Rectal smooth muscle tissue (tissue), 1 donor: Measurements from ENCODE around the gene NAGPA.
"Not testable (repeated sequence)": the region's sequence is repeated elsewhere in the genome, so short reads cannot be mapped to it uniquely, and the experiment has no call there.

ENCODE experiments used
- H3K27ac ChIP-seq: one replicate; pipeline ENCODE4 v1.7.0; 2013; ENCODE audit warnings: low read depth, low read length, inconsistent platforms
- H3K27me3 ChIP-seq: one replicate; pipeline ENCODE4 v1.7.0; 2013; ENCODE audit warnings: low read length; ENCODE audit not compliant: control insufficient read depth, insufficient read depth
- H3K36me3 ChIP-seq: one replicate; pipeline ENCODE4 v1.7.0; 2013; ENCODE audit warnings: low read length; ENCODE audit not compliant: control insufficient read depth, insufficient read depth
- H3K4me1 ChIP-seq: one replicate; pipeline ENCODE4 v1.7.0; 2013; ENCODE audit warnings: low read length; ENCODE audit not compliant: control insufficient read depth, insufficient read depth
- H3K4me3 ChIP-seq: one replicate; pipeline ENCODE4 v1.7.0; 2013; ENCODE audit warnings: low read length
- H3K9ac ChIP-seq: one replicate; pipeline ENCODE4 v1.7.0; 2013; ENCODE audit warnings: low read length

NAGPA gene

GRCh38 chr16:5033256-5034166 lies at the start of gene NAGPA:
NAGPA (minus strand) TSS chr16:5033935; CDS start chr16:5033914, 21 bp downstream.
- H3K27ac ChIP-seq = peak within 1 kb of the TSS; percentile 74
- H3K4me1 ChIP-seq = peaks cover 12% of the 10 kb centered on the region

GRCh38 chr16:5080996-5081395 lies 47.3 kb upstream of the NAGPA start:
- H3K27ac ChIP-seq, H3K36me3 ChIP-seq, H3K4me3 ChIP-seq, H3K4me1 ChIP-seq, H3K9ac ChIP-seq, H3K27me3 ChIP-seq: not testable (repeated sequence)

More at GRCh38 chr16:5033256-5034166, at the start of gene NAGPA:
- no peaks in the 10 kb centered on the region for H3K36me3 ChIP-seq
- peak within 1 kb of the TSS; percentile 45 for H3K9ac ChIP-seq
- H3K27me3 ChIP-seq = no peaks in the 10 kb centered on the region
- peak within 1 kb of the TSS; percentile 85 for H3K4me3 ChIP-seq

GRCh38 chr16:5080461-5080860 lies 46.7 kb upstream of the NAGPA start:
- not testable (repeated sequence) for H3K4me1 ChIP-seq, H3K27ac ChIP-seq, H3K9ac ChIP-seq, H3K4me3 ChIP-seq, H3K27me3 ChIP-seq, H3K36me3 ChIP-seq

- Histone ChIP-seq H3K36me3 (peaks cover 13% of the 10 kb centered on the region), H3K4me1 (no peaks in the 10 kb centered on the region), H3K4me3 (no peak overlapping the region), H3K9ac (no peak overlapping the region), H3K27me3 (no peaks in the 10 kb centered on the region), H3K27ac (no peak overlapping the region)
Observed at GRCh38 chr16:5078626-5079025, 44.9 kb upstream of the NAGPA start.

GRCh38 chr16:5077304-5077703 lies 43.6 kb upstream of the NAGPA start:
- no peak overlapping the region for H3K27ac ChIP-seq
- peaks cover 13% of the 10 kb centered on the region for H3K36me3 ChIP-seq
- no peak overlapping the region for H3K9ac ChIP-seq
- H3K4me3 ChIP-seq = no peak overlapping the region
- no peaks in the 10 kb centered on the region for H3K27me3 ChIP-seq
- H3K4me1 ChIP-seq = no peaks in the 10 kb centered on the region

- no peak overlapping the region for H3K4me3 ChIP-seq
- H3K9ac ChIP-seq = no peak overlapping the region
- H3K36me3 ChIP-seq = peaks cover 13% of the 10 kb centered on the region
- H3K27me3 ChIP-seq = no peaks in the 10 kb centered on the region
- H3K4me1 ChIP-seq = peaks cover 3% of the 10 kb centered on the region
- no peak overlapping the region for H3K27ac ChIP-seq
Observed at GRCh38 chr16:5075637-5076036, 41.9 kb upstream of the NAGPA start.

GRCh38 chr16:5073771-5074170 lies 40.0 kb upstream of the NAGPA start:
- not testable (repeated sequence) for H3K4me1 ChIP-seq, H3K9ac ChIP-seq, H3K4me3 ChIP-seq, H3K27me3 ChIP-seq, H3K27ac ChIP-seq
- H3K36me3 ChIP-seq = peaks cover 13% of the 10 kb centered on the region

GRCh38 chr16:5073279-5073629 lies 39.5 kb upstream of the NAGPA start:
- Histone ChIP-seq H3K4me3 (no peak overlapping the region), H3K27ac (no peak overlapping the region), H3K36me3 (peaks cover 13% of the 10 kb centered on the region), H3K4me1 (peaks cover 3% of the 10 kb centered on the region), H3K9ac (no peak overlapping the region), H3K27me3 (no peaks in the 10 kb centered on the region)

GRCh38 chr16:5072334-5073278 lies 38.9 kb upstream of the NAGPA start:
- Histone ChIP-seq H3K4me1 (peaks cover 3% of the 10 kb centered on the region), H3K9ac (peak overlapping the region; percentile 52), H3K4me3 (peak overlapping the region; percentile 79), H3K36me3 (peaks cover 13% of the 10 kb centered on the region), H3K27ac (peak overlapping the region; percentile 71), H3K27me3 (no peaks in the 10 kb centered on the region)

- H3K4me1 ChIP-seq = peaks cover 3% of the 10 kb centered on the region
- H3K27ac ChIP-seq = peak within 1 kb of the TSS; percentile 71
- no peaks in the 10 kb centered on the region for H3K27me3 ChIP-seq
- peak within 1 kb of the TSS; percentile 52 for H3K9ac ChIP-seq
- H3K4me3 ChIP-seq = peak within 1 kb of the TSS; percentile 79
- H3K36me3 ChIP-seq = peaks cover 13% of the 10 kb centered on the region
Observed at GRCh38 chr16:5071681-5072333, 38.1 kb upstream of the NAGPA start, which contains the start of gene ALG1. ALG1 (plus strand) TSS chr16:5071843; CDS start chr16:5071850, 7 bp downstream.

GRCh38 chr16:5071341-5071680 lies 37.6 kb upstream of the NAGPA start:
- Histone ChIP-seq H3K36me3 (peaks cover 11% of the 10 kb centered on the region), H3K27me3 (no peaks in the 10 kb centered on the region), H3K27ac (peak overlapping the region; percentile 70), H3K4me3 (peak overlapping the region; percentile 79), H3K4me1 (peaks cover 3% of the 10 kb centered on the region), H3K9ac (no peak overlapping the region)
